ENCODE measurements around the gene PPP1R12A.

The PPP1R12A gene

GRCh38 chr12:79842630-79843029 lies 92.3 kb downstream of the PPP1R12A start:
- DNase-seq: no peak
- peaks cover 90% of the 10 kb centered on the region for H3K36me3 Mint-ChIP-seq (ENCODE audit: low read depth)
- no peak overlapping the region for H3K4me3 Mint-ChIP-seq
- H3K27me3 Mint-ChIP-seq (ENCODE audit: low read depth, poor library complexity): no peaks in the 10 kb centered on the region
- TF ChIP-seq, protein P1, sequence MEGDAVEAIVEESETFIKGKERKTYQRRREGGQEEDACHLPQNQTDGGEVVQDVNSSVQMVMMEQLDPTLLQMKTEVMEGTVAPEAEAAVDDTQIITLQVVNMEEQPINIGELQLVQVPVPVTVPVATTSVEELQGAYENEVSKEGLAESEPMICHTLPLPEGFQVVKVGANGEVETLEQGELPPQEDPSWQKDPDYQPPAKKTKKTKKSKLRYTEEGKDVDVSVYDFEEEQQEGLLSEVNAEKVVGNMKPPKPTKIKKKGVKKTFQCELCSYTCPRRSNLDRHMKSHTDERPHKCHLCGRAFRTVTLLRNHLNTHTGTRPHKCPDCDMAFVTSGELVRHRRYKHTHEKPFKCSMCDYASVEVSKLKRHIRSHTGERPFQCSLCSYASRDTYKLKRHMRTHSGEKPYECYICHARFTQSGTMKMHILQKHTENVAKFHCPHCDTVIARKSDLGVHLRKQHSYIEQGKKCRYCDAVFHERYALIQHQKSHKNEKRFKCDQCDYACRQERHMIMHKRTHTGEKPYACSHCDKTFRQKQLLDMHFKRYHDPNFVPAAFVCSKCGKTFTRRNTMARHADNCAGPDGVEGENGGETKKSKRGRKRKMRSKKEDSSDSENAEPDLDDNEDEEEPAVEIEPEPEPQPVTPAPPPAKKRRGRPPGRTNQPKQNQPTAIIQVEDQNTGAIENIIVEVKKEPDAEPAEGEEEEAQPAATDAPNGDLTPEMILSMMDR (IDR thresholded peaks at IDR 0.05): no peak
- peaks cover 4% of the 10 kb centered on the region for H3K4me1 Mint-ChIP-seq
- peak overlapping the region; percentile 22 for H3K27ac Mint-ChIP-seq
- H3K9me3 Mint-ChIP-seq: peaks cover 40% of the 10 kb centered on the region

- Mint-ChIP-seq H3K4me3 (no peak overlapping the region), H3K4me1 (peaks cover 4% of the 10 kb centered on the region), H3K27ac (no peak overlapping the region), H3K27me3 (ENCODE audit: low read depth, poor library complexity) (no peaks in the 10 kb centered on the region), H3K36me3 (ENCODE audit: low read depth) (peaks cover 85% of the 10 kb centered on the region), H3K9me3 (peaks cover 44% of the 10 kb centered on the region)
- TF ChIP-seq, protein P1 (IDR thresholded peaks at IDR 0.05): no peak
- no peak for DNase-seq
Observed at GRCh38 chr12:79841878-79842265, 93.0 kb downstream of the PPP1R12A start.

DNA sequence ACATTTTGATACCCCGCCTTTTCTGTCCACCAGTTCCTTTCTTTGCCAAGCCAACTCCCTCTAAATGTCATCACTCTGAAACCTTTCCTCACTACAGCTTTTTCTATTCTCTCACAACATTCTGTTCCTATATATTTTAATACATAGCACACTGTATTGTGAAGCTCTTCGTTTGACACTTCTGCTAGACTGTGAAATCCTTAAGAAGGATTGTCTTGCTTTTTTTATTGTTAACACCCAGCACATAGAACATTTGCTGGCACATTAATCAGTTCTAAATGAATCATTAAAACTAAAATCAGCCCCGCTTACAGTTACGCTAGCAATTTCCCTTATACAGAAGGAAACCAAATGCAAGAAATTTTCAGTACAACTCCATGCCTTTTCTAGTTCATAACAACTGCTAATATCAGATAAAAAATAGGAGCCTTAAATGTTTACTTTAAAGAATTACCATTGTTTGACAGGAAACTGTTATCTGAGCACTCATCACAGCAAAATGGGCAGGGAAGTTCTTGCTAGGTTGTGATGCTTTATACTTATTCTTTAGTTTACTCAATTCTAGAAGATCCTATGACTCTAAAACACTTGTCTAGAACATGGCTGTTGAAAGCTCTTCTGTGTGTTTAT lies 93.5 kb downstream of the PPP1R12A start:
- H3K4me1 Mint-ChIP-seq: peaks cover 4% of the 10 kb centered on the region
- H3K27ac Mint-ChIP-seq: peak overlapping the region; percentile 11
- TF ChIP-seq, protein P1 (IDR thresholded peaks at IDR 0.05): no peak
- DNase-seq: no peak
- H3K27me3 Mint-ChIP-seq (ENCODE audit: low read depth, poor library complexity): no peaks in the 10 kb centered on the region
- no peak overlapping the region for H3K4me3 Mint-ChIP-seq
- peaks cover 40% of the 10 kb centered on the region for H3K9me3 Mint-ChIP-seq
- peaks cover 80% of the 10 kb centered on the region for H3K36me3 Mint-ChIP-seq (ENCODE audit: low read depth)

DNA sequence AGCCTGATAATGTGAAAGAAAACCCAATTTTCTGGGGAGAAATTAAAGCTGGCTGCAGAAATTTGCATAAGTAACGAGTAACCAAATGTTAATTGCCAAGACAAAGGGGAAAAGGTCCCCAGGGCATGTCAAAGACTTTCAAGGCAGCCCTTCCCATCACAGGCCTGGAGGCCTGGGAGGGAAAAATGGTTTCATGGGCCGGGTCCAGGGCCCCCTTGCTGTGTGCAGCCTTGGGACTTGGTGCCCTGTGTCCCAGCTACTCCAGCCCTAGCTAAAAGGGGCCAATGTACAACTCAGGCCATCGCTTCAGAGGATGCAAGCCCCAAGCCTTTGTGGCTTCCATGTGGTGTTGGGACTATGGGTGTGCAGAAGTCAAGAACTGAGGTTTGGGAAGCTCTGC lies 96.5 kb downstream of the PPP1R12A start:
- no peak for DNase-seq
- no peaks in the 10 kb centered on the region for H3K27me3 Mint-ChIP-seq (ENCODE audit: low read depth, poor library complexity)
- no peak overlapping the region for H3K27ac Mint-ChIP-seq
- peaks cover 80% of the 10 kb centered on the region for H3K36me3 Mint-ChIP-seq (ENCODE audit: low read depth)
- peaks cover 9% of the 10 kb centered on the region for H3K4me1 Mint-ChIP-seq
- H3K4me3 Mint-ChIP-seq: no peak overlapping the region
- peaks cover 40% of the 10 kb centered on the region for H3K9me3 Mint-ChIP-seq
- TF ChIP-seq, protein P1 (IDR thresholded peaks at IDR 0.05): no peak

DNA sequence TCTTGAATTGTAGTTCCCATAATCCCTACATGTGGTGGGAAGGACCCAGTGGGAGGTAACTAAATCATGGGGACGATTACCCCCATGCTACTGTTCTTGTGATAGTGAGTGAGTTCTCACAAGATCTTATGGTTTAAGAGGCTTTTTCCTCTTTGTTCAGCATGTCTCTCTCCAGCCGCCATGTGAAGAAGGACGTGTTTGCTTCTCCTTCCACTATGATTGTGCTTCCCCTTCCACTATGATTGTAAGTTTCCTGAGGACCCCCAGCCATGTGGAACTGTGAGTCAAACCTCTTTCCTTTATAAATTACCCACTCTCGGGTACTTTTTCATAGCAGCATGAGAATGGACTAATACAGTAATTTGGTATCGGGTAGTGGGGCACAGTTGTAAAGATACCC lies 97.3 kb downstream of the PPP1R12A start:
- Mint-ChIP-seq H3K27ac (no peak overlapping the region), H3K9me3 (peaks cover 40% of the 10 kb centered on the region), H3K27me3 (ENCODE audit: low read depth, poor library complexity) (no peaks in the 10 kb centered on the region), H3K36me3 (ENCODE audit: low read depth) (peaks cover 80% of the 10 kb centered on the region), H3K4me1 (peaks cover 9% of the 10 kb centered on the region), H3K4me3 (no peak overlapping the region)
- TF ChIP-seq, protein P1 (IDR thresholded peaks at IDR 0.05): no peak
- DNase-seq: no peak

- H3K27me3 Mint-ChIP-seq (ENCODE audit: low read depth, poor library complexity): no peaks in the 10 kb centered on the region
- H3K27ac Mint-ChIP-seq: peak overlapping the region; percentile 8
- peaks cover 9% of the 10 kb centered on the region for H3K4me1 Mint-ChIP-seq
- H3K4me3 Mint-ChIP-seq: no peak overlapping the region
- DNase-seq: no peak
- TF ChIP-seq, protein P1 (IDR thresholded peaks at IDR 0.05): no peak
- H3K36me3 Mint-ChIP-seq (ENCODE audit: low read depth): peaks cover 67% of the 10 kb centered on the region
- H3K9me3 Mint-ChIP-seq: peaks cover 30% of the 10 kb centered on the region
Observed at GRCh38 chr12:79835377-79835843, 99.5 kb downstream of the PPP1R12A start.

Measured in nephron progenitor cell (in vitro differentiated cells).